Naive B cell (primary cell): ENCODE measurements around the gene CLSTN2. TPM values are rescaled to one million over a fixed set of nuclear protein-coding genes. Genes with fewer than 3 reads are reported as not detected.
A peak's percentile ranks its signal among the peaks of the same experiment; 100 is the strongest.

ENCODE experiments used
- ATAC-seq, 2 donors: fragments of 150-1000 bp; cut with Tn5 transposase; 2 replicates each; pipeline ENCODE4 v1.10.0; 2021; ENCODE audit warnings: low read depth in 2 of 2, mild to moderate bottlenecking in 2 of 2, moderate library complexity in 2 of 2
- DNase-seq: peaks from one replicate; pipeline ENCODE4 v3.0.0; 2022
- H3K27ac Mint-ChIP-seq, 6 donors: one replicate each; pipeline ENCODE4 v1.8.0; 2020 to 2022; ENCODE audit warnings: mild to moderate bottlenecking in 6 of 6, mixed read lengths in 6 of 6, moderate library complexity in 5 of 6, inconsistent platforms in 2 of 6
- H3K27me3 Mint-ChIP-seq, 3 donors: one replicate each; pipeline ENCODE4 v1.8.0; 2021 to 2022; ENCODE audit warnings: mixed read lengths in 3 of 3, mild to moderate bottlenecking in 1 of 3
- H3K36me3 Mint-ChIP-seq, 2 donors: one replicate each; pipeline ENCODE4 v1.8.0; 2020 to 2022; ENCODE audit warnings: mixed read lengths in 2 of 2, inconsistent platforms in 1 of 2, mild to moderate bottlenecking in 1 of 2
- H3K4me1 Mint-ChIP-seq, 3 donors: one replicate each; pipeline ENCODE4 v1.8.0; 2020 to 2022; ENCODE audit warnings: mixed read lengths in 3 of 3, inconsistent platforms in 1 of 3, mild to moderate bottlenecking in 1 of 3, moderate library complexity in 1 of 3
- H3K4me3 Mint-ChIP-seq, 8 donors: one replicate each; pipeline ENCODE4 v1.8.0; 2020 to 2022; ENCODE audit warnings: mild to moderate bottlenecking in 8 of 8, mixed read lengths in 8 of 8, moderate library complexity in 8 of 8, inconsistent platforms in 2 of 8
- H3K9me3 Mint-ChIP-seq, 7 donors: one replicate each; pipeline ENCODE4 v1.8.0; 2020 to 2022; ENCODE audit warnings: mixed read lengths in 7 of 7, mild to moderate bottlenecking in 5 of 7, inconsistent platforms in 2 of 7, moderate library complexity in 1 of 7
- polyA plus RNA-seq, 6 donors: library from polyadenylated mRNA; unstranded; fragments of 300-500 nt; fragmentation: Illumina TruSeq; gene quantifications; one replicate each; pipeline ENCODE4 v1.2.3, GENCODE V29; 2021; ENCODE audit warnings: low read depth in 6 of 6

CLSTN2 gene
- polyA plus RNA-seq, 6 donors from 2014 or later = not detected

- Mint-ChIP-seq H3K9me3 (peaks cover 0 to 1% (median 0%) of the 10 kb centered on the region in 7 donors), H3K27ac (no peak overlapping the region), H3K27me3 (peaks cover 0 to 12% (median 6%) of the 10 kb centered on the region in 3 donors), H3K36me3 (no peaks in the 10 kb centered on the region), H3K4me1 (no peaks in the 10 kb centered on the region), H3K4me3 (no peak overlapping the region)
- ATAC-seq = no peak
- DNase-seq = no peak
Observed at GRCh38 chr3:140316466-140316865, 381.5 kb downstream of the CLSTN2 start.

DNA sequence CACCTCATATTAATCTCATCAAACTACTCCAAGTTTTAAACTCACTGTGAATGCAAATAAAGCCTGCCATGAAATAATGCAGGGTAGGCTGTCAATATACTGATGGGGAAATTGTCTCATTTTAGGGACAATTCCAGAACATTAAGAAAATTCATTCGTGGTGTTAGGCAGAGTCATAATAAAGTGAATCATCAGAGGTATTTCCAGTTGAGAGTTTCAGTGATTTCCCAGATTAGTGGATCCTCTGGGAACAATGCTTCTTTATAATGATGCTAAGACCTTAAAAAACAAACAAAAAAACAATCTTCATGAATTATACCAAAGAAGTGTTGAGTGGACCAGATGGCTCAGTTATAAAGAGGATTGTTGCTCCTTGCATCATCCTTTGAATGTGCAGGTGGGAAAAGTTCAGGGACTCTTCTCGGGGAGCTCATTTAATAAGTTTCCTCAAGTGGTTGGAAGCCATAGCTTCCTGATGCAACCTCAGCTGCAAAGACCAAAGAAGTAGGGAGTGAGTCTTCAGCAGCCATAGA is 381.9 kb downstream of the CLSTN2 start:
- H3K9me3 Mint-ChIP-seq = peaks cover 0 to 1% (median 0%) of the 10 kb centered on the region in 7 donors
- ATAC-seq (no peak), DNase-seq (no peak)
- no peak overlapping the region for H3K4me3 Mint-ChIP-seq
- H3K27ac Mint-ChIP-seq = no peak overlapping the region
- no peaks in the 10 kb centered on the region for H3K4me1 Mint-ChIP-seq
- peaks cover 0 to 12% (median 6%) of the 10 kb centered on the region in 3 donors for H3K27me3 Mint-ChIP-seq
- no peaks in the 10 kb centered on the region for H3K36me3 Mint-ChIP-seq

GRCh38 chr3:140319739-140320138 is 384.8 kb downstream of the CLSTN2 start:
- H3K27me3 Mint-ChIP-seq = peaks cover 0 to 12% (median 6%) of the 10 kb centered on the region in 3 donors
- H3K4me3 Mint-ChIP-seq = no peak overlapping the region
- no peaks in the 10 kb centered on the region for H3K36me3 Mint-ChIP-seq
- no peak for DNase-seq
- H3K4me1 Mint-ChIP-seq = no peaks in the 10 kb centered on the region
- ATAC-seq = no peak
- peaks cover 0 to 1% (median 0%) of the 10 kb centered on the region in 7 donors for H3K9me3 Mint-ChIP-seq
- H3K27ac Mint-ChIP-seq = no peak overlapping the region

DNA sequence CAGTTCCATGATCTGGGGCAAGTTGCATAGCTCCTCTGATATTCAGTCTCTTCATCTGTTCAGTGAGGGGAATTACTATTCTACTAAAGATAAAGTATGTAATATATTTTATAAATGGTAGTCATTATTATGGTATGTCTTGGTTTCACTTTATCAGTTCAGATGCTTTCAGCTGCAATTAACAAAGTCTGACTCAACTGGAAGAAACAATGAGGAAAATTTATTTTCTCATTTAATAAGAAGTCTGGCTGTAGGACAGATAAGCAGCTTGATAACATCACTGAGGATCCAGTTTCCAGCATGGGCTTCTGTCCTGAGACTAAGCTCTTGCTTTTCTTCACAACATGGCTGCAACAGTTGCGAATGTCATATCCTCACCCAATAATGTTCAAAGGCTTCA is 388.6 kb downstream of the CLSTN2 start:
- Mint-ChIP-seq H3K27ac (no peak overlapping the region), H3K9me3 (peaks cover 0 to under 1% (median 0%) of the 10 kb centered on the region in 7 donors), H3K36me3 (no peaks in the 10 kb centered on the region), H3K4me1 (no peaks in the 10 kb centered on the region), H3K27me3 (peaks cover 0 to 5% (median 0%) of the 10 kb centered on the region in 3 donors), H3K4me3 (no peak overlapping the region)
- DNase-seq (no peak), ATAC-seq (no peak)

- H3K9me3 Mint-ChIP-seq = peaks cover 0 to 3% (median 0%) of the 10 kb centered on the region in 7 donors
- no peaks in the 10 kb centered on the region for H3K36me3 Mint-ChIP-seq
- no peak for DNase-seq
- no peaks in the 10 kb centered on the region for H3K27me3 Mint-ChIP-seq
- H3K4me3 Mint-ChIP-seq = no peak overlapping the region
- peak overlapping the region in 2 of 6 donors; percentile 14 to 58 for H3K27ac Mint-ChIP-seq
- no peak for ATAC-seq
- H3K4me1 Mint-ChIP-seq = peaks cover 0 to 4% (median 0%) of the 10 kb centered on the region in 3 donors
Observed at GRCh38 chr3:140332131-140332530, 397.1 kb downstream of the CLSTN2 start.

- Mint-ChIP-seq H3K4me1 (peaks cover 0 to 4% (median 0%) of the 10 kb centered on the region in 3 donors), H3K27me3 (no peaks in the 10 kb centered on the region), H3K27ac (no peak overlapping the region), H3K9me3 (peaks cover 0 to 3% (median 0%) of the 10 kb centered on the region in 7 donors), H3K4me3 (no peak overlapping the region), H3K36me3 (no peaks in the 10 kb centered on the region)
- DNase-seq (no peak), ATAC-seq (no peak)
Observed at GRCh38 chr3:140334132-140334929, 399.3 kb downstream of the CLSTN2 start.

GRCh38 chr3:140336465-140336864 is 401.5 kb downstream of the CLSTN2 start:
- no peaks in the 10 kb centered on the region for H3K27me3 Mint-ChIP-seq
- ATAC-seq = no peak
- no peak overlapping the region for H3K27ac Mint-ChIP-seq
- no peak overlapping the region for H3K4me3 Mint-ChIP-seq
- no peak for DNase-seq
- H3K4me1 Mint-ChIP-seq = peaks cover 0 to 4% (median 0%) of the 10 kb centered on the region in 3 donors
- peaks cover 0 to 3% (median 0%) of the 10 kb centered on the region in 7 donors for H3K9me3 Mint-ChIP-seq
- no peaks in the 10 kb centered on the region for H3K36me3 Mint-ChIP-seq

- DNase-seq (no peak), ATAC-seq (no peak)
- H3K27ac Mint-ChIP-seq = no peak overlapping the region
- peaks cover 0 to 3% (median 0%) of the 10 kb centered on the region in 7 donors for H3K9me3 Mint-ChIP-seq
- no peaks in the 10 kb centered on the region for H3K4me1 Mint-ChIP-seq
- H3K36me3 Mint-ChIP-seq = no peaks in the 10 kb centered on the region
- no peak overlapping the region for H3K4me3 Mint-ChIP-seq
- H3K27me3 Mint-ChIP-seq = no peaks in the 10 kb centered on the region
Observed at GRCh38 chr3:140338916-140339315, 403.9 kb downstream of the CLSTN2 start.

DNA sequence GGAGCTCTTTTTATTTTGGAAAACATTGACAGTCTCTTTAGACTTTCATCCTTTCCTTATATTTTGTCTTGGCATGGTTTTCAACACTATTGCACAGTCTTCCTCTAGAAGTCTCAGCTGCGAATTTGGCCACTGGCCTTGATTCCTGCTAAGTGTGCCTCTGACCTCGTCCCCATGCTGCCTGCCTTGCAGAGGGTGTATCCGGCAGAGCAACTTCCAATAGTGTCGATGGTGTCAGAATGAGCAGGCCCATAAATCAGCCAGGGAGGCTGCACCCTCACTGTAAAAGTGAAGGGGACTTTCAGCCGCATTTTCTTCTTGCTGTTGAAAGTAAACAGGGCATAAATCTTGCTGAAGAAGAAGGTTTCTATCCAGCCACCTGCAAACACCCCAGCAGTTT is 406.2 kb downstream of the CLSTN2 start:
- H3K4me1 Mint-ChIP-seq = no peaks in the 10 kb centered on the region
- no peak for DNase-seq
- no peaks in the 10 kb centered on the region for H3K27me3 Mint-ChIP-seq
- no peak overlapping the region for H3K27ac Mint-ChIP-seq
- H3K36me3 Mint-ChIP-seq = no peaks in the 10 kb centered on the region
- H3K9me3 Mint-ChIP-seq = peaks cover 0 to 4% (median 0%) of the 10 kb centered on the region in 7 donors
- H3K4me3 Mint-ChIP-seq = no peak overlapping the region
- no peak for ATAC-seq

DNA sequence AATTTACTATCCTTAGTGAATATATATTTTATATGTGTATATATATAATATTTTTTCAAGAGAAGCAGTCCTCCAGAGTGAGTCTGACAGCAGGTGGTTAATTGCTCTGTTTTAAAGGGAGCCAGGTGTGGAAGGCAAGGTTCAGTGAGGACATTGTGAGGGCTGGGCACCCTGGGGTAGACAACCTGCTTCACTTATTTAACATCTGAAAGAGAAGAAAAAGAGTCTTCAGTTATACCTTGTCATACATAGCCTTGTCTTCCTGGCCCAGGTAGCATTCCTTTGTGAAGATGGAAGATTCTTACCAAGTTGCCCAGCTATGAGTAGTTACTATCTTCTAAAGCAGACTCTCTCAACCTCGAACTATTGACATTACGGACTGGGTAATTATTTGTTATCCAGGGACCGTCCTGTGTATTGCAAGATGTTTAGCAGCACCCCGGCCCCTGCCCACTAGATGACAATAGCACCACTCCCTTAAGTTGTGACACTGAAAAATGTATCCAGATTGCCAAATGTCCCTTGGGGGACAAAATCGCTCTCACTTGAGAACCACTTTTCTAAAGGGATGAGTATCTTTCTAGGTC is 406.9 kb downstream of the CLSTN2 start:
- Mint-ChIP-seq H3K27me3 (no peaks in the 10 kb centered on the region), H3K27ac (no peak overlapping the region)
- no peak for ATAC-seq

GRCh38 chr3:140342668-140343067 is 407.7 kb downstream of the CLSTN2 start:
- DNase-seq = no peak
- no peak overlapping the region for H3K27ac Mint-ChIP-seq
- H3K9me3 Mint-ChIP-seq = peaks cover 0 to 8% (median 2%) of the 10 kb centered on the region in 7 donors
- no peak overlapping the region for H3K4me3 Mint-ChIP-seq
- no peaks in the 10 kb centered on the region for H3K27me3 Mint-ChIP-seq
- H3K4me1 Mint-ChIP-seq = no peaks in the 10 kb centered on the region
- no peaks in the 10 kb centered on the region for H3K36me3 Mint-ChIP-seq
- ATAC-seq = no peak

More for the DNA sequence above, 406.9 kb downstream of the CLSTN2 start:
- Mint-ChIP-seq H3K4me3 (no peak overlapping the region), H3K4me1 (no peaks in the 10 kb centered on the region), H3K36me3 (no peaks in the 10 kb centered on the region), H3K9me3 (peaks cover 0 to 4% (median 0%) of the 10 kb centered on the region in 7 donors)
- no peak for DNase-seq

DNA sequence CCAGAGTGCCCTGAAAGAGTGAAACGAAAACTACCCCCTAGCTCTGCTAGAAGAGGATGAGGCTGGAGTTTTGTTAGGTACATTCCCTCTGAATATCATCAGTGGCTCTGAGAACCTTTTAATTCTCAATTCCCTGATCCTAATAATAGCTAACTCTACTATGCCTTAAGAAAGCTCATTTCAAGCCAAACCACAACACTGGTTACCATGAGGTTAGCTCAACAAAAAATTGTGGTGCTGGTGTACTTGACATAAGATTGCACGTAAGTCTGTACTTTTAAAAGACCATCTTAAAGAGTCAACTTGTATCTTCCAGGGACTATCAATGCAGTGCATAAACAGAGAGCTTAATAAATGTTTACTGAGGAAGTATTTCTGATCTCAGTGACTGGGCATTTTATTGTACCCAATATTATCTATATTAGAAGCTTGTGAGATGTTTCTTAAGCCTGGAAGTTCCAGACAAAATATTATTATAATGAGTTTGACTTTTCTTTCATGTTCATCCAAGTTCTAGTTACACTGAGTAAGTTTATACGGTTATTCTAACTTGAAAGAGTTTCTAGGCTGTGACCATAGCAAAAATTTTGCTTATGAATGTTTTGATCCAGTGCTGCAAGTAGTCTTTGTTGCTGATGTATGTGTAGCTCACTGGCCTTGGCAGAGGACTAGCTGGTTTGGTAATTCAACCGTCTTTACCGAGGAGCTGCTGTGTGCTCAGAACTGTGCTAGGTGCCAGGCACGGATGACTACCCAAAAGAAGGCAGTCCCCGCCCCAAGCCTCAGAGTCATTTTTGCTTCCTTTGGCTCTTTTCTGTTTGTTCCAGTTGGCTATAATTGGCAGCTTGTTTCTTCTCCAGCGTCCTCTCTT is 408.5 kb downstream of the CLSTN2 start:
- H3K4me3 Mint-ChIP-seq = no peak overlapping the region
- no peaks in the 10 kb centered on the region for H3K4me1 Mint-ChIP-seq

GRCh38 chr3:140344082-140344454 is 409.1 kb downstream of the CLSTN2 start:
- H3K36me3 Mint-ChIP-seq = no peaks in the 10 kb centered on the region
- H3K27ac Mint-ChIP-seq = no peak overlapping the region
- no peaks in the 10 kb centered on the region for H3K27me3 Mint-ChIP-seq
- H3K4me3 Mint-ChIP-seq = no peak overlapping the region
- H3K4me1 Mint-ChIP-seq = no peaks in the 10 kb centered on the region
- ATAC-seq (no peak), DNase-seq (no peak)
- peaks cover 6 to 19% (median 9%) of the 10 kb centered on the region in 7 donors for H3K9me3 Mint-ChIP-seq

More for the DNA sequence above, 408.5 kb downstream of the CLSTN2 start:
- peaks cover 2 to 12% (median 4%) of the 10 kb centered on the region in 7 donors for H3K9me3 Mint-ChIP-seq
- H3K36me3 Mint-ChIP-seq = no peaks in the 10 kb centered on the region
- ATAC-seq (no peak), DNase-seq (no peak)
- no peak overlapping the region for H3K27ac Mint-ChIP-seq
- H3K27me3 Mint-ChIP-seq = no peaks in the 10 kb centered on the region
